DOHH2 (cell line): Measurements from ENCODE around the gene ZRANB1.

Experiments
- EZH2phosphoT487 ChIP-seq: fragments of 200-600 bp; sonication (generic); IDR thresholded peaks from 2 replicates; pipeline ENCODE4 v1.6.1; 2017; ENCODE audit warnings: borderline replicate concordance, mild to moderate bottlenecking, antibody characterized with exemption, low read length, moderate library complexity, mixed read lengths
- TF ChIP-seq, protein P1 (sequence below): fragments of 200-600 bp; sonication (generic); IDR thresholded peaks from one replicate; pipeline ENCODE4 v1.5.1; 2014; ENCODE audit warnings: antibody characterized with exemption, mild to moderate bottlenecking, low read depth, low read length; ENCODE audit not compliant: poor library complexity, severe bottlenecking

DNA sequence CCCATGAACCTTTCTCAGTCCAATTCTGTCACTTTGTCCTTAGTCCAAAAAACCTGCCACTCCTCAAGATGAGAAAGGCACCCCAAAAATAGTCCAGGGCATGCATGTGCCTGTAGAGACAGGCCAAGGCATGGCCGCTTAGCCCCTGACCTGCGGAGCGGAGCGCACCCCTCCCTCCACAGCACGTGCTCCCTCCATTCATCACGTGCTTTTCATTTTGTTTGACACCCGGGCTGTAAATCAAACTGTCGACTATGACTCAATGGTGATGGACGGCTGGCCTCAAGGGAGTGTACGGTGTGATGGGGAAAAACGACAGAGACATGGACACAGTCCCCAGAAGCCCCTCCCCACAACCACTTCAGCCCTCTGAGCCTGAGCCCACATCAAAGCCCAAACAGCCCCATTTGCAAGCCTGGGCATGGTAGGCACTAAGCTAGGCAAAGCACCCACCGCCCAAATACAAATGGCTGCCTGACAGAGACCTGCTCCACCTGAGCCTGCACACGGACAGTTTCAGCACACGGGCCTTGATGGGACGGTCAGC, 90.6 kb downstream of the ZRANB1 start:
- TF ChIP-seq, protein P1, sequence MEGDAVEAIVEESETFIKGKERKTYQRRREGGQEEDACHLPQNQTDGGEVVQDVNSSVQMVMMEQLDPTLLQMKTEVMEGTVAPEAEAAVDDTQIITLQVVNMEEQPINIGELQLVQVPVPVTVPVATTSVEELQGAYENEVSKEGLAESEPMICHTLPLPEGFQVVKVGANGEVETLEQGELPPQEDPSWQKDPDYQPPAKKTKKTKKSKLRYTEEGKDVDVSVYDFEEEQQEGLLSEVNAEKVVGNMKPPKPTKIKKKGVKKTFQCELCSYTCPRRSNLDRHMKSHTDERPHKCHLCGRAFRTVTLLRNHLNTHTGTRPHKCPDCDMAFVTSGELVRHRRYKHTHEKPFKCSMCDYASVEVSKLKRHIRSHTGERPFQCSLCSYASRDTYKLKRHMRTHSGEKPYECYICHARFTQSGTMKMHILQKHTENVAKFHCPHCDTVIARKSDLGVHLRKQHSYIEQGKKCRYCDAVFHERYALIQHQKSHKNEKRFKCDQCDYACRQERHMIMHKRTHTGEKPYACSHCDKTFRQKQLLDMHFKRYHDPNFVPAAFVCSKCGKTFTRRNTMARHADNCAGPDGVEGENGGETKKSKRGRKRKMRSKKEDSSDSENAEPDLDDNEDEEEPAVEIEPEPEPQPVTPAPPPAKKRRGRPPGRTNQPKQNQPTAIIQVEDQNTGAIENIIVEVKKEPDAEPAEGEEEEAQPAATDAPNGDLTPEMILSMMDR, result no peak
- TF ChIP-seq EZH2phosphoT487, result no peak
